Raji (cell line): Measurements from ENCODE around the gene CHST11.

Source experiments
- POLR2A ChIP-seq: IDR thresholded peaks from 2 replicates; pipeline ENCODE4 v1.6.1; 2011; ENCODE audit warnings: low read depth, low read length, control low read depth; ENCODE audit not compliant: insufficient read depth

The CHST11 gene

DNA sequence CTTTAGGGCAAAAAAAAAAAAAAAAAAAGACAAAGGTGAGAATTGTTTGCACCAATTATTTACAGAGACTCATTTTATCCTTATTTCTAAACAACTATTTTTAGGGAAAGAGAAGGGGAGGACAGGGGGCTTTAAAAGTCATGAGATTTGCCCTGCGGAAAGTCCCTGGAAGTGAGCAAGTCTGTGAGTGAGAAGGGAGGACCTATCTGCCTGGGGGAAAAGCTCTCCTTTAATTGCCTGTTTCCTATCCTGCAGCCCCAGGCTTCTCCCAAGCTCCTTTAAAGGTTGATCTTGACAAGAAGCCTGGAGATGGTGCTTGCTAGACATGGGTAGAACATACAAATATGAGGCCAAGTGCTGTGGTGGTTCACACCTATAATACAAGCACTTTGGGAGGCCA lies 8.3 kb upstream of the CHST11 start:
- TF ChIP-seq POLR2A = no peak

DNA sequence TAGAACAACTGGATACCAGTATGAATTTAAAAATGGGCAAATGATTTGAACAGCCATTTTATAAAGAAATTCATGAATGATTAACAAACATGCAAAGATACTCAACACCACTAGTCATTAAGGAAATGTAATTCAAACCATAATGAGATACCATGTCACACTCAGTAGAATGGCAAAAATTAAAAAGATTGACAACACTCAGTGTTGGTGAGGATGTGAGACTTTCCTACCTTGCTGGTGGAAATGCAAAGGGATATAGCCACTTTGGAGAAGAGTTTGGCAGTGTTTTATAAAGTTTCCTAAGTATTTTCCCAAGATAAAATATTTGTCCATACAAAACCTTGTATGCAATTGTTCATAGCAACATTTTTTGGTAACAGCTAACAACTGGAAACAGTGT lies 6.0 kb upstream of the CHST11 start:
- TF ChIP-seq POLR2A = no peak

GRCh38 chr12:104452087-104452486 lies 4.7 kb upstream of the CHST11 start:
- no peak for TF ChIP-seq POLR2A

GRCh38 chr12:104453133-104453532 lies 3.6 kb upstream of the CHST11 start:
- TF ChIP-seq POLR2A = no peak

DNA sequence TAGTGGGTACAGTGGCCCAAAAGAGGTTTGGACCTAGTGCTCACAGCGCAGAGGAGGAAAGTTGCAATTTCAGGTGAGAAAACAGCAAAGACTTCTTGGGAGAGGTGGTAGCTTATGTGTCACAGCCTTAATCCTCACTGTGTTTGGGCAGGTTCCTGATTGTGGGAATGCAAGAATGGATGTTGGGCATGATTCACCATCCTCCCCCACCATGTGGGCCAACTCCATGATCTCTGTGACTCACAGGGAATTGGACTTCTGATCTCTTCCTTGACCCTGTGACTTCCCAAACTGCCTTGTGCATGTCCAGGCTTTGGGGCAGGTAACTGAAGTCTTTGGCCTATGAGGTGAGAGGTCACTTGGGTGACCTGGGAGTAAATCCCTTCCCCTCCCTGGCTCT lies 1.8 kb upstream of the CHST11 start:
- TF ChIP-seq POLR2A = no peak

DNA sequence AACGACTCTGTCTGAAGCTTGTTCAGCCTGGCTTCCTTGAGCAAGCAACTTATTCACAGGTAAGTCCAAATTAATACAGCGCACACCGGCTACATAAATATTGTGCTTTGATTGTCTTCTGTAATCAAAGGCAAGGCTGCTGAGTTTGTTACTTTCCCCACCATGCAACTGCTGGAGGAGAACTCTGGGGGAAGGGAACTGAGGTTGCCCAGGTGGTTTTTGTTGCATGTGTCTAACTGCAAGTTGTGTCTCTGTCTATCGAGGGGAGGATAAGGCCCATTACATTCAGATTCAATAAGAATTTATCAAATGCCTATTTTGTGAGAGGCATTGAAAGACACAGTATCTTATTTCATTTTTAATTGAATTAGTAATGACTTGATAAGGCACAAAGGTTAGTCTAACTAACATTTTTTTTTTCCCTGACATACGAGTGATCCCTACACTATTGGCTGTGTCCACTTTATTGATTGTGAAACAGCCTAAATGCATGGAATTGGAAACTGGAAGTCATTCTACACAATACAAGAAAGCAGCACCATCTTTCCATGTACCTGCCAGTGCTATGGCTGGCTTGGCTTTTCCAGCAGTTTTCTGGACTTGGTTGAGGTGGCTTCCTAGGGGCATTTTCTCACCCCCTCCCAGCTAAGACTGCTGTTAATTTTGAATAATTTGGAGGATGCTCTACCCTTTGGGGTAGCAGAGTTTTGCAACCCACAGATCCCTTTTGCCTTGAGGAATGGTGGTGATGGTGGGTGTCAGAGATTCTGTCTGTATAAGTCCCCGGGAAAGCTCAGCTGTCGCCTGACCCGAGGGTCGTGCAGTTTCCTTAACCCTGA lies 951 bp upstream of the CHST11 start:
- TF ChIP-seq POLR2A = no peak

GRCh38 chr12:104456950-104457745 lies 400 bp downstream of the CHST11 start:
- peak; percentile 43; the same call in 1 of the 2 replicates for TF ChIP-seq POLR2A

- no peak for TF ChIP-seq POLR2A
These were observed 1.3 kb downstream of the CHST11 start for GRCh38 chr12:104457746-104458693.

GRCh38 chr12:104458694-104459367 lies 2.1 kb downstream of the CHST11 start:
- no peak for TF ChIP-seq POLR2A

DNA sequence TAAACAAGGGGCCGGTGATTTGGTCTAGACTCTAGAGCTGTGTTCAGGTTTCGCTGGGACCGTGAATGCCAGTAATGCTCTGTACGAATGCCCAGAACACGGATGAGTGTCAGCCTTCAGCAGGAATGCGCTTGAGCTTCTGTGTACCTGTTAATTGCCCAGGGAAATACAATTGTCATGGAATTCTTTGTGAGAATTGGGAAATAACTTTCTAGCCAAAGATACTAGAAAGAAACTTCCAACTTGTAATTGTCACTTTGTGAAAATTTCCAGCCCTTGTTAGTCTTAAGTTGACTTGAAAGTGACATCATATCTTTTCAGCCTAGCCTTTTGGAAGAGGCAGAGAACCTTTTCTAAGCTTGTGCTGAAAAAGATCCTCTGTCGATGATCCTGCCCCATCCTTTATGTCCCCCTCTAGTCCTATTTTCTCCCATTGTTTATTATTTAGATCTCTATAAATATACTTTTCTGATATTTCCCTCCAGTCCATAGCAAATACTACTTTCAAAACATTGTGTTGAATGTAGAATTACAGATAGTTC lies 2.7 kb downstream of the CHST11 start:
- no peak for TF ChIP-seq POLR2A

GRCh38 chr12:104460041-104460719 lies 3.4 kb downstream of the CHST11 start:
- TF ChIP-seq POLR2A = no peak

- TF ChIP-seq POLR2A = no peak
These were observed 4.4 kb downstream of the CHST11 start for GRCh38 chr12:104460973-104461698.

GRCh38 chr12:104462325-104462724 lies 5.6 kb downstream of the CHST11 start:
- TF ChIP-seq POLR2A = no peak
